Upper lobe of left lung (tissue), 4 donors: ENCODE data around the gene LHFPL2.

ENCODE experiments used
- POLR2A ChIP-seq, 4 donors: fragments of 450-650 bp; IDR thresholded peaks; one replicate each; pipeline ENCODE4 v1.5.1; 2016 to 2017; ENCODE audit warnings: antibody characterized with exemption in 4 of 4, mild to moderate bottlenecking in 2 of 4
- POLR2AphosphoS5 ChIP-seq, 2 donors: sonication (generic); formaldehyde crosslinking; IDR thresholded peaks; one replicate each; pipeline ENCODE4 v1.5.1; 2017; ENCODE audit warnings: antibody characterized with exemption in 2 of 2
- TF ChIP-seq, protein P1 (sequence below), 6 experiments: fragments of 450-650 bp in 4 of 6; fragments of 200-600 bp in 2 of 6; sonication (generic) in 2 of 6; IDR thresholded peaks; one replicate each; pipeline ENCODE4 v1.5.1; 2016 to 2019; ENCODE audit warnings: antibody characterized with exemption in 6 of 6

DNA sequence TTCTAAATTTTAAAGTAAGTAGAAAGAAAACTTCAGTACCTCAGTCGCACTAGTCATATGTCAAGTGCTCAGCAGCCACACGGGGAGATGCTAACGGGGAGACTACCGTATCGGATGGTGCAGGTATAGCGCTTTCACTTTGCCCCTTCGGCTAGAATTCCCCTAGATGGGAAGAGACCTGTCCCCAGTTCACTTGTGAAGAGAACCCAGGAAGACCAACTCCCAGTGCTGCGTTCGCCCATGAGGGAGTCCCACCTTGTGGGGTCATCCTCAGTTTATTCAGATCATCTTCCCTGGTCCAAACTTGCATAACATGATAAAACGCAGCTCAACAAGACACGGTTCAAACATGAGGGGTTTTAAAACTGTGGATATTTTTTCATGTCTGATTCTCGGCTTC, 87.3 kb downstream of the LHFPL2 start:
- TF ChIP-seq POLR2AphosphoS5 (IDR thresholded peaks at IDR 0.05): no peak
- TF ChIP-seq, protein P1, sequence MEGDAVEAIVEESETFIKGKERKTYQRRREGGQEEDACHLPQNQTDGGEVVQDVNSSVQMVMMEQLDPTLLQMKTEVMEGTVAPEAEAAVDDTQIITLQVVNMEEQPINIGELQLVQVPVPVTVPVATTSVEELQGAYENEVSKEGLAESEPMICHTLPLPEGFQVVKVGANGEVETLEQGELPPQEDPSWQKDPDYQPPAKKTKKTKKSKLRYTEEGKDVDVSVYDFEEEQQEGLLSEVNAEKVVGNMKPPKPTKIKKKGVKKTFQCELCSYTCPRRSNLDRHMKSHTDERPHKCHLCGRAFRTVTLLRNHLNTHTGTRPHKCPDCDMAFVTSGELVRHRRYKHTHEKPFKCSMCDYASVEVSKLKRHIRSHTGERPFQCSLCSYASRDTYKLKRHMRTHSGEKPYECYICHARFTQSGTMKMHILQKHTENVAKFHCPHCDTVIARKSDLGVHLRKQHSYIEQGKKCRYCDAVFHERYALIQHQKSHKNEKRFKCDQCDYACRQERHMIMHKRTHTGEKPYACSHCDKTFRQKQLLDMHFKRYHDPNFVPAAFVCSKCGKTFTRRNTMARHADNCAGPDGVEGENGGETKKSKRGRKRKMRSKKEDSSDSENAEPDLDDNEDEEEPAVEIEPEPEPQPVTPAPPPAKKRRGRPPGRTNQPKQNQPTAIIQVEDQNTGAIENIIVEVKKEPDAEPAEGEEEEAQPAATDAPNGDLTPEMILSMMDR (IDR thresholded peaks at IDR 0.05): no peak
- no peak for TF ChIP-seq POLR2A (IDR thresholded peaks at IDR 0.05)
